Measurements from ENCODE around the gene ARPC5L.

Gene ARPC5L

DNA sequence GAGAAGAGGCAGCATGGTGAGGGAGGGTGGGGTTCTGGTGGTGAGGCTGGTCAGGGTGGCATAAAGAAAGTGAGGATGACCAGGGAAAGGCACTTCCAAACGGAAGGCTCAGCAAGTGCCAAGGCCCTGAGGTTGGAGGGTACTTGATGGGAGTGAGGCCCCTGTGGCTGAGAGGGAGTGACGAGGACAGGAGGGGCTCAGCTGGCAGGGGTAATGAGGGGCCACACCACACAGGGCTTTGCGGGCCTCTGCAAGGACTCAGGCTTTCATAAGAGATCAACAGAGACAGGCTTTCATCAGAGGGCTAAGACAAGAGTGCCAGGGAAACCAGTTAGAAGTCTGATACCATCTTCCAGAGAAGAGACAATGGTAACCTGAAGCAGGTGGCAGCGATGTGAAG, 23.6 kb downstream of the ARPC5L start:
- TF ChIP-seq, protein P1, sequence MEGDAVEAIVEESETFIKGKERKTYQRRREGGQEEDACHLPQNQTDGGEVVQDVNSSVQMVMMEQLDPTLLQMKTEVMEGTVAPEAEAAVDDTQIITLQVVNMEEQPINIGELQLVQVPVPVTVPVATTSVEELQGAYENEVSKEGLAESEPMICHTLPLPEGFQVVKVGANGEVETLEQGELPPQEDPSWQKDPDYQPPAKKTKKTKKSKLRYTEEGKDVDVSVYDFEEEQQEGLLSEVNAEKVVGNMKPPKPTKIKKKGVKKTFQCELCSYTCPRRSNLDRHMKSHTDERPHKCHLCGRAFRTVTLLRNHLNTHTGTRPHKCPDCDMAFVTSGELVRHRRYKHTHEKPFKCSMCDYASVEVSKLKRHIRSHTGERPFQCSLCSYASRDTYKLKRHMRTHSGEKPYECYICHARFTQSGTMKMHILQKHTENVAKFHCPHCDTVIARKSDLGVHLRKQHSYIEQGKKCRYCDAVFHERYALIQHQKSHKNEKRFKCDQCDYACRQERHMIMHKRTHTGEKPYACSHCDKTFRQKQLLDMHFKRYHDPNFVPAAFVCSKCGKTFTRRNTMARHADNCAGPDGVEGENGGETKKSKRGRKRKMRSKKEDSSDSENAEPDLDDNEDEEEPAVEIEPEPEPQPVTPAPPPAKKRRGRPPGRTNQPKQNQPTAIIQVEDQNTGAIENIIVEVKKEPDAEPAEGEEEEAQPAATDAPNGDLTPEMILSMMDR (IDR thresholded peaks at IDR 0.05), result no peak
- no peak overlapping the region for H3K27ac ChIP-seq
- no peak overlapping the region for H3K4me3 ChIP-seq
- no peak for DNase-seq (ENCODE audit: low spot score)

DNA sequence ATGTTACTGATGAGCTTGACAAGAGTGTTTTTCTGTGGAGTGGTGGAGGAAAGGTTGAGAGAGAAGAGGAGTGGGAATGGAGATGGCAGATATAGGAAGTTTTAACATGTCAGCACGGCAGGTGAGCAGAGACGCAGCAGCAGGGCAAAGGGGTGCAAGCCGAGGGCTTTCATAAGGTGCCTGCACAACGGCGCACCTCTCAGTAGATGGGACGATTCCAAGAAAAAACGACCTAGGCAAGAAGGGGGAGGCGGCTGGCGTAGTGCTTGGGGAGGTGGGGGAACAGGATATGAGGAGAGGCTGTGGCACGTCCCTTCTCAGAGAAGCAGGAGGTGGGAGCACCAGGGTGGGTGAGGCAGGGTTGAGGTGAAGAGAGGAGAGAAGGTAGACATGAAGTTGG, 24.5 kb downstream of the ARPC5L start:
- no peak for DNase-seq (ENCODE audit: low spot score)
- H3K27ac ChIP-seq, result no peak overlapping the region
- H3K4me3 ChIP-seq, result no peak overlapping the region
- TF ChIP-seq, protein P1 (IDR thresholded peaks at IDR 0.05), result no peak

DNA sequence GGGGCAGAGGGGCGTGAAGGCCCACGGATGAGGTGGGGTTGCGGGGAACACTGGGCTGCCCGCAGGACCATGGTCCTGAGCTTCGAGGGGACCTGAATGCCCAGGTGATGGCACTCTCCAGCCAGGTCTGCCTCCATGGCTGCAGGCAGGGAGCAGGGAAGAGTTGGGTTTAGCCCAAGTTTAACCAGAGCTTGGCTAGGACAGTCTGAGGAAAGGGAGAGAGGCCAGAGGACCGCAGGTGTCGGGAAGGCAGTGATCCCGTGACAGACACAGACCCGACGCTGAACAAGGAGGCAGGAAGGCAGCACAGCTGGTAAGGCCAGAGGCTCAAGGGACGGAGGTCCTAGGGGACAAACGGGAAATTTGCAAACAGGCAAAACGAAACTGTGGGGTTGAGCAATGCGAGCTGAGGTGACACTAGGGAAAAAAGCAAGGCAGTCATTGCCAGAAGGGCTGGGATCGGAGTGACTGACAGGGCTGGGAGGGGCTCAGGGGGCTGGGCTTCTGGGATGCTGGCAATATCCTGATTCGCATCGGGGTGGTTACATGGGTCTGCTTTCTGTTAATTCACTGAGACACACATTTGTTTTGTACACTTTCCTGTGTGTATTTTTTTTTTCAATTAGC, 25.0 kb downstream of the ARPC5L start:
- Histone ChIP-seq H3K27ac (no peak overlapping the region), H3K4me3 (no peak overlapping the region)
- no peak for DNase-seq (ENCODE audit: low spot score)
- TF ChIP-seq, protein P1 (IDR thresholded peaks at IDR 0.05), result no peak

DNA sequence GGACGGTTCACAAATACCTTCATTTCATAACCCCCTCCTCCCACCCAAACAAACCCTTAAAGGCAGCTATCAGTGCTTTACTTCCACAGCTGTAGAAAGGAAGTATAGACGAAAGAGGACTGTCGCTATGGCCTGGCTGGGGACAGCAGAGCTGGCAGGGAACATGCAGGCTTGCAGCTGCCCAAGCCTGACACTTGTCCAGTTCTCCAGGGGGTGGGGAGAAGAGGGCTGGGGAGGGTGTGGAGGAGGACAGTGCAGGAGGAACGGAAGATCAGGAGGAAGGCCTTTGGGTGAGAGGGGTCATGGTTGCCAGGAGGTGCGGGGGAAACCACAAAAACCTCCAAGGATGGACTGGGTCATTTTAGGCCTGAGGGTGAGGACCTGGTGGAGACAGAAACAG, 25.9 kb downstream of the ARPC5L start:
- Histone ChIP-seq H3K4me3 (no peak overlapping the region), H3K27ac (no peak overlapping the region)
- TF ChIP-seq, protein P1 (IDR thresholded peaks at IDR 0.05), result no peak
- no peak for DNase-seq (ENCODE audit: low spot score)

DNA sequence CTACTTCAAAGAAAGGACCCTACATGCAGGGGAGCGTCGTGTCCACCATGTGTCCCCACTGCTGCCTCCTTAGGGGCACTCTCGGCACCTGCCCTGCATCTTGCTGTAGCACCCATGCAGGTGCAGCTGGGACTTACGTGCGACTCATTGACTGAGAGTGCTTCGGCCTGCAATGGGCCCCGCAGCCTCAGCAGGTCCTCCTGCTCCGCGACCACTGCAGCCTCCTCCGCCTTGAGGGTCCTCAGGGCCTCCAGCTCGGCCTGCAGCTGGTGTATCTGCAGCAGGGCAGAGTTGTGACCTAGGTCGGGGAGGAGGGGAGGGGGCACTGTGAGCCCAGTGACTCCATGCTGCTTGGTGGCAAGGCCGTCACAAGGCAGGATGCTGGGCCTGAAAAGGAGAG, 27.1 kb downstream of the ARPC5L start:
- no peak overlapping the region for H3K4me3 ChIP-seq
- no peak for DNase-seq (ENCODE audit: low spot score)
- no peak overlapping the region for H3K27ac ChIP-seq
- TF ChIP-seq, protein P1 (IDR thresholded peaks at IDR 0.05), result no peak

DNA sequence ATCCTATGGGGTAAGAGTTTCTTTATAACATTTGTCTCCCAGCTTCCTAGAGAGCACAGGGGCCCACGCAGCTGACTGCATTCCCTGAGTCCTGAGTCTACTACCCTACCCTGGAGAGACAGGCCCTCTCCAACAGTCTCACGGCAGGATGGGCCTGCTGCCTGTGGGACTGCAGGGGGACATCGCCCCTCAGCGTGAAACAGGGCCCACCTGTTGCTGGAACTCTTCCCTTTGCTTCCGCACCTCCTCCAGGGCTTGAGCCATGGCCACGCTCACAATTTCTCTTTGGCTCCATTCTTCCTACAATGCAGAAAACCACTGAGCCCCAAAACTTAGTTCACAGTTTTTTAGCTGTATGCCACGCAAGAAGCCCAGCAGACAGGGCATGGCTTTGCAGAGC, 28.2 kb downstream of the ARPC5L start:
- DNase-seq (ENCODE audit: low spot score), result no peak
- TF ChIP-seq, protein P1 (IDR thresholded peaks at IDR 0.05), result no peak
- Histone ChIP-seq H3K27ac (no peak overlapping the region), H3K4me3 (no peak overlapping the region)

DNA sequence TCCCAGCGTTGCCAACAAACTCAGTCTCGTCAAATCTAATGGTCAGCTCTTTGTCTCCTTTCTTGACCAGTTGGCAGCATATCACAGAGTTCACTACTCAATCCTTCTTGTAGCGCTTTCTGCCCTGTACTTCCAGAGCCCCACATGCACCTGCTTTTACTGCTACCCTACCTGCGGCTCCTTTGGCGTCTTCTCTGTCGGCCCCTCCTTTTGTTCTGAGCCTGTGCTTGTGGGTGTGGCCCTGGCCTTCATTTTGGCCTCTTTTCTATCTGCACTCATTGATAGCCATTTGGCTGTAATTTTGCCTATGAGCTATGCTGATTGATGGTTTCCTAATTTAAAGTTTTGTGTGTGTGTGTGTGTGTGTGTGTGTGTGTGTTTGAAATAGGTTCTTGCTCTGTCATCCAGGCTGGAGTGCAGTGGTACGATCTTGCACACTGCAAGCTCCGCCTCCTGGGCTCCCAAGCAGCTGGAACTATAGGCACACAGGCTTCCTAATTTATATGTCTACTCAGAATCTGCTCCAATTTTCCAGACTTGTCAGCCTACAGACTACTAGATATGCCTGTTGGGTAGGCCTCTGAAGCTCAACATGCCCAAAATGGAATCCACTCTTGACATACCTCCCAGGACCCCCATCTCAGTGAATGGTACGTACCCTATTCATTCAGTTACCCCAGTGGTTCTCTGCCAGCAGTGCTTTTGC, 32.3 kb downstream of the ARPC5L start:
- no peak overlapping the region for H3K4me3 ChIP-seq
- no peak overlapping the region for H3K27ac ChIP-seq
- TF ChIP-seq, protein P1 (IDR thresholded peaks at IDR 0.05), result no peak
- DNase-seq (ENCODE audit: low spot score), result no peak
